ENCODE measurements around the gene DDX10.

DDX10 gene

GRCh38 chr11:108835624-108836023, 170.8 kb downstream of the DDX10 start:
- TF ChIP-seq, protein P1, sequence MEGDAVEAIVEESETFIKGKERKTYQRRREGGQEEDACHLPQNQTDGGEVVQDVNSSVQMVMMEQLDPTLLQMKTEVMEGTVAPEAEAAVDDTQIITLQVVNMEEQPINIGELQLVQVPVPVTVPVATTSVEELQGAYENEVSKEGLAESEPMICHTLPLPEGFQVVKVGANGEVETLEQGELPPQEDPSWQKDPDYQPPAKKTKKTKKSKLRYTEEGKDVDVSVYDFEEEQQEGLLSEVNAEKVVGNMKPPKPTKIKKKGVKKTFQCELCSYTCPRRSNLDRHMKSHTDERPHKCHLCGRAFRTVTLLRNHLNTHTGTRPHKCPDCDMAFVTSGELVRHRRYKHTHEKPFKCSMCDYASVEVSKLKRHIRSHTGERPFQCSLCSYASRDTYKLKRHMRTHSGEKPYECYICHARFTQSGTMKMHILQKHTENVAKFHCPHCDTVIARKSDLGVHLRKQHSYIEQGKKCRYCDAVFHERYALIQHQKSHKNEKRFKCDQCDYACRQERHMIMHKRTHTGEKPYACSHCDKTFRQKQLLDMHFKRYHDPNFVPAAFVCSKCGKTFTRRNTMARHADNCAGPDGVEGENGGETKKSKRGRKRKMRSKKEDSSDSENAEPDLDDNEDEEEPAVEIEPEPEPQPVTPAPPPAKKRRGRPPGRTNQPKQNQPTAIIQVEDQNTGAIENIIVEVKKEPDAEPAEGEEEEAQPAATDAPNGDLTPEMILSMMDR (IDR thresholded peaks at IDR 0.05): no peak
- Histone ChIP-seq H3K27ac (no peak overlapping the region), H3K4me3 (no peak overlapping the region)
- DNase-seq (ENCODE audit: low spot score): no peak

DNA sequence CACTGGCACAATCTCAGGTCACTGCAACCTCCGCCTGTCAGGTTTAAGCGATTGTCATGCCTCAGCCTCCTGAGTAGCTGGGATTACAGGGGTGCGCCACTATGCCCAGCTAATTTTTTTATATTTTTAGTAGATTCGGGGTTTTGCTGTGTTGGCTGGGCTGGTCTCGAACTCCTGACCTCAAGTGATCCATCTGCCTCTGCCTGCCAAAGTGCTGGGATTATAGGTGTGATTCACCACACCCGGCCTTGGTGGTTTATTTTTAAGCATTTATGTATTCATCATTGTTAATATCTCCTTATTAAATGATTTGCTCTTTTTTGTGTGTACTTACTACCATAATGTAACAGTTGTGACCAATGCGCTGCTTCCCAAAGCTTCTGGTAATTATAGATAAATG, 171.7 kb downstream of the DDX10 start:
- no peak for DNase-seq (ENCODE audit: low spot score)
- Histone ChIP-seq H3K4me3 (no peak overlapping the region), H3K27ac (no peak overlapping the region)
- TF ChIP-seq, protein P1 (IDR thresholded peaks at IDR 0.05): no peak

DNA sequence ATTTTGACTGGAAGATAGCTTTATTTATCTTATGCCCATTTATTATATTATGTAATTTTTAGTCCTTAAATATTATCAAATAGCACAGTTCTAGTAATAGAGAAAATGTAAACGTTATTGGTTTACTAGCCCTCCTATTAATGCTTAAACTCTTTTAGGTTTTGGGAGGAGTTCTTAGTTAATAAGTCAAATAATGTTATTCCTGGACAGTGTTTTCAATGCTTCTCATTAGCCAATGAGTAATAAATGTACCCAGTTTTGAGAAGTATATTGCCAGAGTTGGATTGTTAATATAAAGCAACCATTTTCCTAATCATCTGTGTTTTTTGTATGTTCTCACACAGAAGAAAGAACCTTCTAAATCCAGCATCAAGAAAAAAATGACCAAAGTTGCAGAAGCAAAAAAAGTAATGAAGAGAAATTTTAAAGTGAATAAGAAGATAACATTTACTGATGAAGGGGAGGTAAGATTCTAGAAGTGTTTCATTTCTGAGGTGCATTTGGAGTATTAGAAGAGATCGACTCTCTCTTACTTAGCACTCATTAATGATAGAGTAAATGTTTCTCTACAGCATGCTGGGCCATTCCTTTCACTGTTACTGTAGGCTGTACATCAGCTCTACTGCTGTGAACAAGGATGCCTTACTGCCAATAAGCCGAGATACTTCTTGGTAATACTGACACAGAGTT, 173.4 kb downstream of the DDX10 start:
- Histone ChIP-seq H3K27ac (no peak overlapping the region), H3K4me3 (no peak overlapping the region)
- no peak for DNase-seq (ENCODE audit: low spot score)
- TF ChIP-seq, protein P1 (IDR thresholded peaks at IDR 0.05): no peak

GRCh38 chr11:108838792-108839105, 173.9 kb downstream of the DDX10 start:
- TF ChIP-seq, protein P1 (IDR thresholded peaks at IDR 0.05): no peak
- Histone ChIP-seq H3K4me3 (no peak overlapping the region), H3K27ac (no peak overlapping the region)
- no peak for DNase-seq (ENCODE audit: low spot score)

GRCh38 chr11:108846009-108846408, 181.1 kb downstream of the DDX10 start:
- TF ChIP-seq, protein P1 (IDR thresholded peaks at IDR 0.05): no peak
- DNase-seq (ENCODE audit: low spot score): no peak
- Histone ChIP-seq H3K4me3 (no peak overlapping the region), H3K27ac (no peak overlapping the region)

DNA sequence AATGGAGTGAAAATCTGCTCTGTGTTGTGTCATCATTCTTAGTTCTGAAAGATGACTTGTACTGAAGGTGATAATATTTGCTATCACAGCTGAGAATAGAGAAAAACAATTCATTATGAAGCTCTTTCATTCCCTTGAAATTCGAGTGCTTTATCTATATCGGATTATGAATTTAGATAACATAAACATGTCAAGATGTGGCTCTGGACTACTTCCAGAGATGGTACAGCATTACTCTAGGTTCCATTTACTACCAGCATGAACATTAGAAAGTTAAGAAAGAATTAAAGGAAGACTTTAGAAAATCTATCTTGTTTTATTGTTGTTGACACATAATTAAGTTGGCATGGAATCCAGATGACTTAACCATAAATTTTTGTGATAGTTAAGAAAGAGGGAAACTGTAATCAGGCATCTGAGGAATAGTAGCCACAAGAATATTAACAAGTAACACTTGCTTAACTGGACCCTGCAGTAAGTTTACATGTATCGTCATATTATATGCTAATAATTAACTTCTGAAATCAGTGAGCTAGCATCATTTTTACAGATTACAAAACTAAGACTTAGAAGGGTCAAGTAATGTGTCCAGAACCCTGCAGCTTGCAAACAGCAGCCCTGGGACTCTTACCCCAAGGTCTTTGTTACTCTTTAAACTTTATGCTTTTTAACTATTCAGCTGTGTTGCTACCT, 182.6 kb downstream of the DDX10 start:
- no peak for DNase-seq (ENCODE audit: low spot score)
- Histone ChIP-seq H3K4me3 (no peak overlapping the region), H3K27ac (no peak overlapping the region)
- TF ChIP-seq, protein P1 (IDR thresholded peaks at IDR 0.05): no peak

- no peak for DNase-seq (ENCODE audit: low spot score)
- Histone ChIP-seq H3K27ac (no peak overlapping the region), H3K4me3 (no peak overlapping the region)
- TF ChIP-seq, protein P1 (IDR thresholded peaks at IDR 0.05): no peak
These were observed 186.9 kb downstream of the DDX10 start for GRCh38 chr11:108851781-108852180.
